NCI-H226 (cell line): ENCODE results near the gene OR2T27.
"Not testable (repeated sequence)": the region's sequence is repeated elsewhere in the genome, so short reads cannot be mapped to it uniquely, and the experiment has no call there.

Experiments
- DNase-seq: peaks from one replicate; pipeline ENCODE4 v3.0.0-alpha.2; 2015

Gene OR2T27

DNA sequence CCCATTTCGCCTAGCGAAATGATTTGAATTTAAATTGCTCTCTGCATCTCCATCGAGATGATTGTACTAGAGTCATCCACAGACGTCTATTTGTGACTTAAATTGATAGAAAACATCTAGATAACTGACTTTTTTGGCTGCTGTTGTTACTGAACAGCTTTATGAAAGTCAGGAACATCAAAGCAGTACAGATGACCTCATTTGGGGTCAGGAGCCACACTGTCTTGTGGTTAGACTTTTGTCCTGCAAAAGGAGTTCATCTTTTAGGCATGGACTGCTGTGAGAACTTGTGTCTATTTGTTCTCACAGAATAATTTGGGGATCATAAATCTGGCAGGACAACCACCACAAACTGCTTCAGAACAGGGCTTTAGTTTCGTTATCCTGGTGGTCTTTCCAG lies 15.7 kb downstream of the OR2T27 start:
- DNase-seq: not testable (repeated sequence)

DNA sequence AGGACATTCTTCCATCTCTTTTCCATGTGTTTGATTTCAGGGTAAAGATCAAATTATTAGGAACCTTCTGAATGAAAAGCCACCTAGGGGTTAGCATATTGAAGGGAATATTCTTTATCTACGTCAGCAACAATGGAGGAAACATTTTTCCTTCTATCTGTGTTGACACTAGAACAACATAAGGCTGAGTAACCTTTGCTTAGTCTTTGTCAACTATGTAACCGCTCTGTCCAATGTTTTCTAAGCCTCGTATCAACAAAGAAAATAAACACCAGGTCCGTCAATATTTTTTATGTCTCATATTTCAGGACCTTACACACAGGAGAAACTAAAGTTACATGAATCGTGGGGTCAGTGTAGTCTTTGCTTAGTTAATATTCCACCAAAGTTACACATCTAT lies 18.7 kb downstream of the OR2T27 start:
- not testable (repeated sequence) for DNase-seq

DNA sequence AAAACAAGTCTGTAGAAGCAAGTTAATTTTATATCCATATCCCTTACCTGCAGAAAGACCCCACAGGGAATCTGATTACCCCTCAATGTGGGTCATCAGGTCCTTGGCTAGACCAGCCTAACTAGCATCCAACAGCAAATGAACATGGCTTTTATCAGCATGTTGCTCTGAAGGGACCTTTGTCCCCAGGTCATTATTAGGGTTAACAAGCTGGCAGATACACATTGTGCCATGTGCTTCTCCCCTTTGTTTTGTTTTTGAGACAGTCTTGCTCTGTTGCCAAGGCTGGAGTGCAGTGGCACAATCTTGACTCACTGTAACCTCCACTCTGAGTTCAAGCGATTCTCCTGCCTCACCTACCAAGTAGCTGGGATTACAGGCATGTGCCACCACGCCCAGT lies 20.3 kb downstream of the OR2T27 start, which contains the start of gene OR2T11:
Gene OR2T11 (minus strand): TSS at position 101 of the 400 bp plus-strand sequence. CDS start 7,963 bp downstream, outside the sequence.
- not testable (repeated sequence) for DNase-seq

DNA sequence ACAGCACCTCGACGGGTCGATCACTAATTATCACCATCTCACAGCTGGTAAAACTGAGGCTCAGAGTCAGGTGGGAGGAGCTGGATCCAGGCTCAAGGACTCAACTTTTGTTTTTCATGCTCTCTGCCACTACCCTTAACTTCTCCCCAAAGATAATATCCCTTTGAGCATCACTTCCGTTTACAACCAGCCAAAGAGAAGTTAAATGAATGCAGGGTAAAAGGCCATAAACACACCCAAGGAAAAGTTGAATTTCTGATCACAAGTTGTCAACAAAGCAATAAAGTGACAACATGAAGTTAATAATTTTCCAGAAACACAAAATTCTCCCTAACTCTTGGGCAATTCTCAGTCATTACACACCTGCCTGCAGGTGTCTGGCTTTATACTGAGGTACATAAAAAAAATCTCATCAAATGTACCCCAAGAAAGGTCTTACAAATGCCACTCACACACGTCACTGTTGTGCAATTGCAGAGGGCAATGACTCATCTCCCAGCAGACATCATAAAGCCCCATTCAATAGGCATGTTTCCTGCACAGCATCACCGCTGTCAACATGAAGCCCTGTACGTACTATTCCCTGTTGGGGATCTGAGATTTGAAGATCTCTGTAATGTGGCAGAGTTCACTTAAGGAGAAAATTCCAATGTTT lies 23.8 kb downstream of the OR2T27 start:
- no peak for DNase-seq

DNA sequence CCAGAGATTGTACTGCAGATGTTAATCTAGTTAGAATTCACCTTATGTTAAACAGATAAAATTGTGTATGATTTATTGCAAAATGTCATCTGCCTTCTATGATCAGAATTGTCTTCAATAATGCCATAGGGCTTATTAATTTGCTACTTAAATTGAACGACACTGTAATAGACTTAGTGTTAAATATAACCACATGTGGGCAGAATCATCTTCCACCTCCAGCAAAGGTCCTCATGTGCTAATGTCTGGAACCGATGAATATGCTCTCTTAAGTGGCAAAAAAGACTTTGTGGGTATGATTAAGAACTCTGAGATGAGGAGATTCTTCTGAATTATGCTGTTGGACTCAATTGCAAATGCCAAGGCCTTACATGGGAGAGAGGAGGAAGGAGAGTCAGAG lies 24.8 kb downstream of the OR2T27 start:
- DNase-seq: no peak

DNA sequence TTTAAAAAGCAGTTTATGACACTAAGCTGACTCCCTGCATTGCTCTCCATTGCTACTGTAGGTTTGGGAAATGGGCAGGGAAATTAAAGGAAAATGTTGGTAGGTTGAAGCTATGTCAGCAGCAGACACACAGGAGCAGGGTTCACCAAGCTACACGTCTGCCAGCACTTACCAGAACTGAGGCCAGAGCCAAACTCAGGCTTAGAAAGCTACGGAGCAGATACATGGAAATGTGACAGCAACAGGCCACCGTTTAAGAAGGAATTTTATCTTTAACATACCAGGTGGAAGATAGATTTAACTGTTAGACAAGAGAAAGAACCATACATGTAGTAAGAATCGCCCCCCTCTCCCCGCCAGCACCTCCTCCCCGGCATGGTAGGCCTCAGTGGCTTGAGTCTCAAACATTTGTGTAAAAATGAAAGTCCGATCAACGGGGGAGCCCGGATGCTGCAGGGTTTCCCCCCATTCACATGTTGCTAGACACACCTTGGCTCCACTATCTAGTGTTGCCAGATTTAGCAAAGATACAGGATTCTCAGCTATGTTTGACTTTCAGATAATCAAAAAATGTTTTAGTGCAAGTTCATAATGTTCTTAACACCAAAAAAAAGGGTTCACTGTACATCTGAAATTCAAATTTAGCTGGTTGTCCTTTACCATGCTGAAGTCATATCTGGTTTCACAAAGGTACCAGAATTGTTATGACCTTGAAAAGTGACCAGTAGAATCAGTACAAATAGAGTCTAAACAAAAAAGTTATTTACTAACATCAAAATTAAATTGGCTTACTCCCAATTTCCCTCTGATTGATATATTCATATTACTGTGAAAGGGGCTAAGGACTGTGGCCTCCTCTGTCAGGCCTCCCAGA lies 27.1 kb downstream of the OR2T27 start:
- DNase-seq: no peak

DNA sequence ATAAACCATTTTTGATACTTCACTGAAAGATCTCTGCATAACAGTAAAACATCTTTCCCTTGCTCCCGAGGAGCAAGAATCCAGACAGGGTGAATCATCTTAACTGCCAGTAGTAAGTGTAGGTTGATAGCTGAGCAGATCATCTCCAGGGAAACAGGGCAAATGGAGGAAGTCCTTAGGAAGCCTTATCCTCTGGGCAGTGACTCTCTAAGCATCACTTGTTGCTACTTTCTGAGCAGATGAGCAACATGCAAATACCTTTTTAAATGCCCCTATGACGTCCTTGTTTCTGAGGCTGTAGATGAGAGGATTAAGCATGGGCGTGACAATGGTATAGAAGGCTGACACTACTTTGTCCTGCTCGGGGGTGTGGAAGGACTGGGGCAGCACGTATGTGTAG lies 29.4 kb downstream of the OR2T27 start:
- DNase-seq: no peak

DNA sequence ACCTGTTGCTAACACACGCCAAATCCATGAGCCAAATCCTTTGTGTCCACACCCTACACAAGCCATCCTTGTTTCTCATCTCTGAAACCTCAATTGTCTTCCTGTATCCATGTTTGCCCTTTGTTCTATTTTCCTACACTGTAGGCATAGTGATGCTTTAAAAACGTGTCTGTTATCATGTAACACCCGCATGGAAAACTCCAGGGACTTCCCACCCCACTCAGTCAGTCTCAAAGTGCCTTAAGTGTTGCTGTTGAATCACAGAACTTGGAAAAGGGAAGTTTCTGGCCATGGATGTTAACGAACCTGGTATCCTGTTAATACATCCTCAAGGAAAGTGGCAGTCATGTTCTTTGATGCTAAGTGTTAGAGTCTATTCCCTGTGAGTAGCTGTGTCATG lies 30.2 kb downstream of the OR2T27 start:
- DNase-seq: no peak

DNA sequence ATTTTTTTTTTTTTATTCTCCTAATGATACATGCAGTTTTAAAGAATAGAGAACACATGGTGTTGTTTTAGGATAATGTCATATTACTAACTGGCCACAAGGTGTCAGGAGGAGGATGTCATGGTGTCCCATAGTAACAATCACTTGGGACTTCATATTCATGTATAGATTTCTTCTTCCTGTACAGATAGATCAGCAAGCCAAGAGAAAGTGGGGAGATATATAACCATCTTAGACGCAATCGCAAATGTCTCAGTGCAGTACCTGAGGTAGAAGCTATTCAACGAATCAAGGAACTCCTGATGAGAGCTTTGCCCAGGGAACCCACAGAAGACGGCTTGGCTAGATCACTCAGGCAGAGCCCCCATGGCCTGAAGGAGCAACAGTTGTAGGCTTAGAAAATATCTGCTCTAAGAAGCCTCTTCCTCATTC lies 32.7 kb downstream of the OR2T27 start:
- DNase-seq: no peak

DNA sequence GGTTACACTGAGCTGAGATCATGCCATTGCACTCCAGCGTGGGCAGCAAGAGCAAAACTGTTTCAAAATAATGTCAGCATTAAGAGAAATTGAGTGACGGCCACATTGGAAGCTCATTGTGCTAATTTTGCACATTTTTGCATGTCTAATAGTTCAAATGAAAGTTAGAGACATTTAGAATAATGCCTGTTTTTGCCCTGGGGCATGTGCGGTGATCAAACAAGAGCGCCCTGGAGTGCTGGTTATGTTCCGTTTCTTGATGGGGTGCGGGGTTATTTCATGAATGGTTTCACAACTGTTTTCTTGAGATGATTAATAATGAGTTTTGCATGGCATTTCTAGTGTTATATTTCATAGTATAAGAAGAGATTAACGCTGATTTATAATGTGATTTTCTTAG lies 33.6 kb downstream of the OR2T27 start:
- DNase-seq: no peak

DNA sequence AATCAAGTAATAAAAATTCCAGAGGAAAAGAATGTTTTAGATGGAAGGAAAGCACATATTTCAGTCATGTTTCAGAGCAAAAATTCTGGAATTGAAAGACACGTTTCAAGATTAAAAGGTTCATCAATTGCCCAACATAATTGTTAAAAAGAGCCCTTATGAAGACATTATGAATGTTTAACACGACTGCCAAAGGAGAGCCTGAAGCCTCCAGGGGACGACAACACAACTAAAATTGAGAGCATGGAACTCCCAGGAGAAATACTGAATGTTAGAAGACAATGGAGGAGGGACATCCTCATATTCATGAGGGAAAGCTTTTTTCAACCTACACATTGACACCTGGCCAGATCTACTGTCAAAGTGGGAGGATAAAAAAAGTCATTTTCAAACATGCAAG lies 36.5 kb downstream of the OR2T27 start:
- peak; percentile 17 for DNase-seq

DNA sequence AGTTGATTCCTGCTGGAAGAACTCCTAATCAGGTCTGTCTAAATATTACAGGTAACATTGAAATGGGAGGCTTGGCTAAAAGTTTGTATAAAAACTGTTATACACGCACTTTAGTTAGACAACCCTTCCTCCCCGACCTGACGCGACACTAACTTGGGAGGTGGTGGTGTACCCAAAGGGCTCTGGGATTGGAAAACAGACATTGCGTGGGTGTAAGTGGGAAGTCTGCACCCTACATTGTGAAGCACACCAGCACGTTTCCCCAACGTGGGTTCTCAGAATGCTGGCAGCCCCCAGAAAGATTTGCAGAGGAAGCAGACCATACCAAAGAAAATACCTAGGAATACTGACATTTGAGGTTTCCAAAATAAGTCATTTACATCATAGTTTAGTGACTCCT lies 37.2 kb downstream of the OR2T27 start:
- no peak for DNase-seq

DNA sequence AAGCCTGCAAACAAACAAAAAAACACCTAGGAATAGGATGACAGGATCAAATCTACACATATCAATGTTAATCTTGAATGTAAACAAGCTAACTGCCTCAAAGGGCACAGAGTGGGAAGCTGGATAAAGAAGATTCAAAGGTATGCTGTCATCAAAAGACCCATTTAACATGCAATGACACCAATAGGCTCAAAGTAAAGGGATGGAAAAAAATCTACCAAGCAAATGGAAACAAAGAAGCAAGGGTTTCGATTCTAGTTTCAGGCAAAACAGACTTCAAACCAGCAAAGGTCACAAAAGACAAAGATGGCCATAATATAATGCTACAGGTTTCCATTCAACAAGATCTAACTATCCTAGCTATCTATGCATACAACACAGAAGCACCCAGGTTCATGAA lies 41.6 kb downstream of the OR2T27 start:
- no peak for DNase-seq

DNA sequence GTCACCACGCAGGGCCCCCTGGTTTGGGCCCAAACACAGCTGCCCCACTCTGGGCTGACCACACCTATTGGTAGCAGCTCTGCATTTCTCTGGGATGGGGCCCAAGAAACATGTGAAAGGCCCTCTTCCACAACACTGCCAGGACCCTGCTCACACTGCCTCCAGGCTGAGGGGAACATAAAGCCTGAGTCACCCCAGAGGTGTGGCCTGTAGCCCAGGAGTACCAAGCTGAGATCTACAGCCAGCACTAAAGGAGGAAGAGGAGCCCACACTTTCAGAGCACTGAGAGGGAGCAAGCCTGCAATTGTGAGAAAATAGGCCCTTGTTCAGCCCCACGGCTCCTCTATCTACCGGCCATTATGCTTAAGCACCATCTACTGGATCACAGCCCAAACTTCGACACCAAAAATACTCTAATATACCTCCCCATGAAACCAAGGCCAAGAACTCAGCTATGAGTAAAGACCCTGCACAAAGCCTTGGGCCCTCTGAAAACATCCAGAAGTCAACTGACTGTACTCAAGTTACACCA lies 43.4 kb downstream of the OR2T27 start:
- no peak for DNase-seq

DNA sequence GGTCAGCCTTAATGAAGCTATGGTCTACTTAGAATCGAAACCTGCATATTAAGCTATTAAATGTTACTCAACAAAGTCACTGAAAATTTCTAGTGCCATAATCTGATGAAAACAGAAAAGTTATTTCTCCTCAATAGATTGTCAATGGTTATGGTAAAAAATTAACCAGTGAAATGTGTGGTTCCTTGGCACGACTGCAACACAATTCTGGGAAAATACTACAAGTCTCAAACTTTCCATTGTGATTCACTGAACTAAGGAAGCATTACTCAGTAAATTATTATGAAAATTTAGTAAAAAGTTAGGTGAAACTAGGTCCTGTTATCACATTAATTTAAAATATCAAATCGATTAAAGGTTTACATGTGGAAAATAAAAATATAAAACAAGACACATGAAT lies 45.0 kb downstream of the OR2T27 start:
- no peak for DNase-seq
